NCI-H526 (cell line): ENCODE measurements around the gene SLC17A9.

Experiments
- DNase-seq, 2 experiments: peaks; one replicate each; lab custom pipeline; 2025; lab: John Stamatoyannopoulos, UW

Gene SLC17A9

DNA sequence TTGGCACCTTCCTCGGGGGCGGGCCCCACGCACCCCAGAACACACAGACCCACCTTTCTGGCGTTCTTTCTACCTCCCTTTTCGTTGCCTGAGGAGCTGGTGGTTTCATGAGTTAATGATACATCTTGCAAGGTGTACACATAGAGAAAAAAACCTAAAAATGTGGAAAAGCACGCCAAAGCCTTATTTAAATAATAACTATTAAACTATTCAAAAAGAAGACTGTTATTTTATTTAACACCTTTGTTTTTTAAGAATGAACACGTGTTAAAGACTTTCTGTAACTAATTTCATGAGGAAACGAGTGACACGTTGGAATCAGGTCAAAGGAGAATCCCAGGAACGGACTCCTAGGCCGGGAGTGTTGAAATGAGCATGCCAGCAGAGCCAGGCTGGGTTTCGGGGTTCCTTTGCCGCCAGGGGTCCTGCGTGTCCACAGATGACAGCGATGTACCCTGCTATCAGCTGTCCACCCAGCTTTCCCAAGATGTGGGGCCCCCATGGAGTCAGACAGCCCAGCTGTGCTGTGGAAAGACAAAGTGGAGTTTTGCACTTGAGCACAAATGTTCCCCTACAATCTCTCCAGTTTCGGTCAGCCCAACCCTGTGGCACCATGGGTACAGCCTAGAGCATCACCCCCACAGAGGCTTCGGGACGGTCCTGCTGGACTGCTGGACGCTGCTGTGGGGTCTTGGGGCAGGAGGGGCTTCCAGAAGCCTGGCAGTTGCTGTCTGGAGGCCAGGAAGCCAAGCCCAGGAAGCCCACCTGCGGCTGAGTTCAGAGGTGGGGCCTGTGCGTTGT is 16.1 kb downstream of the SLC17A9 start:
- no peak for DNase-seq

DNA sequence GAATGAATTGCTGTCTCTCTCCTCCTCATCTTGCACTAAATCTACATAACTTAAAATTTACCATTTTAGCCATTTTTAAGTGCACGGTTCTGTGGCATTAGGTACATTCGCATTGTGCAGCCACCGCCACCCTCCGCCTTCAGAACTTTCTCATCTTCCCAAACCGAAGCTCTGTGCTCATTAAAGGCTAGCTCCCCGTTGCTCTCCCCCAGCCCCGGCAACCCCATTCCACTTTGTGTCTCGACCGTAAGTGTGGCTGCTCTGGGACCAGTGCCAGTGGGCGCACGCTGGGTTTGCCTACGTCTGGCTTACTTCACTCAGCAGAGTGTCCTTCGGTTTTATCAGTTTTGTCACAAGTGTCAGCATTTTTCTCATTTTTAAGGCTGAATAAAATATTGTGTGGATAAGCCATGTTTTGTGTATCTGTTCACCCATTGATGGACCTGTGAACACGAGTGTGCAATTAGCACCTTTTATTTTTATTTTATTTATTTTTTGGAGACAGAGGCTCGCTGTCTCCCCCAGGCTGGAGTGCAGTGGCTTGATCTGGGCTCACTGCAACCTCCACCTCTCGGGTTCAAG is 16.8 kb downstream of the SLC17A9 start:
- no peak for DNase-seq

DNA sequence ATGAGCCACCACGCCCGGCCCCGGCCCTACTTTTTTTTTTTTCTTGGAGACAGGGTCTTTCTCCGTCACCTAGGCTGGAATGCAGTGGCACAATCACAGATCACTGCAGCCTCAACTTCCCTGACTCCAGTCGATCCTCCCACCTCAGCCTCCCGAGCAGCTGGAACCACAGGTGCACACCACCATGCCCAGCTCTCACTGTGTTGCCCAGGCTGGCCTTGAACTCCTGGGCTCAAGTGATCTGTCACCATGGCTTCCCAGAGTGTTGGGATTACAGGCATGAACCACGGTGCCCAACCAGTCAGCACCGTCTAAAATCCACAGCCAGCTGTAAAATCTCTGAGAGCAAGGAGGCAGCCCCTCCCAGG is 17.4 kb downstream of the SLC17A9 start:
- no peak for DNase-seq

DNA sequence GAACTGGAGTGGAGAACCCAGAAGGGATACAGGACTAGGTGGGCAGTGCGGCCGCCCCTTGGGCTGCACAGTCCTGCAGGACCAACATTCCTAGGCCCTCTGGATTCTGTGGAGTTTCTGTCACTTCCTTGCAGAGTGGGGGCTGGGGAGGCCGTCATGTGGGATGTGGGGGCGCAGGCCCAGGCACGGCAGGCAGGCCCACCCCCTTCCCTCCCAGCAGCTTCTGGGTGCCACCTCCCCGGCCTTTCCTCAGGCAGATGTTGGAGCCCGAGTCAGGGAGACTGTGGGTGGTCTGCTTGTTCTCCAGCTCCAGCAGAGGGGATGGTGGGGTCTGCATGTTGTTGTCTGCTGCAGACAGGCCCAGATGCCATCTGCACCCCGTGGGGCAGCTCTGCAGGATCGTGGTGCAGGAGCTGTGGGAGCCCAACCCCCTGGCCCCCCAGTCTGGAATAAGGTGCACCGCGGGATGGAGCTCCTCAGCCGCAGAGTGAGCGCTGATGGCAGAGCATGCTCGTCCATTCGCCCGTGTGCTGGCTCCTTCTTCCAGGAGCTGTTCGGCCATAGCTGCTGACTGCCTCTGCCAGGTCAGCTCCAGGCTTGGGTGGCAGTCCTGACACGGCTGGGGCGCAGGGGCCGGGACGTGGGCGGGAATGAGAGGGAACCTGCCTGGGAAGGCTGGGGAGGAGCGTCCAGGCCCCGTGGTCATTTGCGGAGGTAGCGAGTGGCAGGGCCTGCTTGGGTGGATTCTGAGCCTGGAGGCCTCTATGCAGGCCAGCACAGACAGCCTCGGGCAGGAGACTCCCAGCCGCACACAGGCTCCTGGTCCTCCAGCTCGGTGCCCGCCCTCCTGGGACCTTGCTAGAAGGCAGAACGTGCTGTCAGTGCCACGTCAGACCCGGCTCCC is 18.1 kb downstream of the SLC17A9 start:
- no peak for DNase-seq

DNA sequence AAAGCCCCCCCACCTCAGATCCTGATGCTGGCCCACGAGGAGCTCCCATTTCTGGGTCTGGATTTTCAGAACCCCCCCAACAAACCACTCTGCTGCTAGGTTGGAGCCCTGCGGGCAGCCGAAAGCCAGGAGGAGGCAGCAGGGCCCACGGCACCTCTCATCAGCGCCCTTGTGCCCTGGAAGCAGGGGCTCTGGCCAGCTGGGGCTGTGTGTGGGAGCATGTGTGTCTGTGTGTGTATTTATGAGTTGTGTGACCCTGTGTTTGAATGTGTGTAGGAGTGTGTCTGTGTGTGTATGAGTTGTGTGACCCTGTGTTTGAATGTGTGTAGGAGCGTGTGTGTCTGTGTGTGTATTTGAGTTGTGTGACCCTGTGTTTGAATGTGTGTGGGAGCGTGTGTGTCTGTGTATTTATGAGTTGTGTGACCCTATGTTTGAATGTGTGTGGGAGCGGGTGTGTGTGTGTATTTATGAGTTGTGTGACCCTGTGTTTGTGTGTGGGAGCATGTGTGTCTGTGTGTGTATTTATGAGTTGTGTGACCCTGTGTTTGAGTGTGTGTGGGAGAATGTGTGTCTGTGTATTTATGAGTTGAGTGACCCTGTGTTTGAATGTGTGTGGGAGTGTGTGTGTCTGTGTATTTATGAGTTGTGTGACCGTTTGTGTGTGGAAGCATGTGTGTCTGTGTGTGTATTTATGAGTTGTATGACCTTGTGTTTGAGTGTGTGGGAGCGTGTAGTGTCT is 18.9 kb downstream of the SLC17A9 start:
- no peak for DNase-seq

DNA sequence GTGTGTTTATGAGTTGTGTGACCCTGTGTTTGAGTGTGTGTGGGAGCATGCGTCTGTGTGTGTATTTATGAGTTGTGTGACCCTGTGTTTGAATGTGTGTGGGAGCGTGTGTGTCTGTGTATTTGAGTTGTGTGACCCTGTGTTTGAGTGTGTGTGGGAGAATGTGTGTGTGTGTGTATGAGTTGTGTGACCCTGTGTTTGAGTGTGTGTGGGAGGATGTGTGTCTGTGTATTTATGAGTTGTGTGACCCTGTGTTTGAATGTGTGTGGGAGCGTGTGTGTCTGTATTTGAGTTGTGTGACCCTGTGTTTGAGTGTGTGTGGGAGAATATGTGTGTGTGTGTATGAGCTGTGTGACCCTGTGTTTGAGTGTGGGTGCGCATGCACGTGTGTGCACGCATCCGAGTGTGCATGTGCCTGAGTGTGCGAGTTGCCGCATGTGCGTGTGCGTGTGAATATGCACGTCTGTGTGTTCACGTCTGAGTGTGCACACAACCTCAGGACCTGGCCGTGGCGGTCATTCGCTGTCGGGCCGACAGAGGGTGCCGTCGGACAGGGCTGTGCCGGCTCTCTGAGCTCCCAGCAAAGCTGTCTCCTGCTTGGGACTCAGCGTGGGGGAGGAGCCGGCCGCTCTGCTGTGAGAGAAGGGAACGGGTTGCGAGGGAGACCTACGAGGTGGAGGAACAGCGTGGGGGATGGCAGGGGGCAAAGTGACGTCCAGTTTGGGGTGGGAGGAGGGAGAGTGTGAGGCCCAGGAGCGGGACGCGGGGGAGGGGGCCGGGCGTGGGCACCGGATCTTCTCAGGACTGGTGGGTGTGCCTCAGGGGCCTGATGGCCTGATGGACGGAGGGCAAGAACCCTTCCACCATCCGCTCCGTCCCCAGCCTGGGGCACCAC is 19.7 kb downstream of the SLC17A9 start:
- DNase-seq: peak; percentile 69 to 94

DNA sequence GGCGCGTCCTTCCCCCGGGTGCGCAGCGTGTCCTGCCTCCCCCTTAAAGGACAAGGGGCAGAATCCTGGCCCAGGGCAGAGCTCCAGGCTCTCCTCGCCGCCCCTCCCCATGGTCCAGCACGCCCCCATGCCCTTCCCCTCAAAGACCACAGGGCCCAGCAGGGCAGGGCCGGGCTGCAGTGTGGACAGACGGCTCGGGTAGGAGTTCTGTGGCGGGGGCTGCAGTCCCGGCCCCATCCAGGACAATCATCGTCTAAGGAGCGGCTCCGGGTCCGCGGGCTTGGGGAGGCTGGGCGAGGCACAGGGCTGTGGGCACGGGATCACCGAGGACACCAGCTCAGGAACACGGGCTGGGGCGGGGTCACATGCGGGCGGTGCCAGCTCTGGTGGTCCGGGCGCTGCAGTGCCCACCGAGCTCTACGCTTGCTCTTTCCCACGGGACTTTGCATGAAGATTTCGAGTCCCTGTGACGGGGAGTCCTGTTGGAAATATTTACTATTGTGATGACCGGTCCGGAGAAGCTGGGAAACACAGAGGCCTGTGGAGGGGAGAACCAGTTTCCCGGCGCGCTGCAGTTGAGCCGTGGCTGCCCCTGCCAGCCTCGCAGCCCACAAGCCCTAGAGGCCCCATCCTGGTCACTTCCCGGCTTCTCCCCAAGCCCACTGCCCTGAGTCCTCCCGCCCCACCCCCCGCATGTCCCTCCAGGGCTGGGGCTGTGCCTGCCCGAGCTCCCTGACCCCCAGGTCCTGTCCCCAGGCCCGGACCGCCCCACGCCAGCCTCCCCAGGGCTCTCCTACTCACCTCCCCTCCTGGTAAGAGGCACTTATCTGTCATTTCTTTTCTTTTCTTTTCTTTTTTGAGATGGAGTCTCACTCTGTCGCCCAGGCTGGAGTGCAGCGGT is 20.6 kb downstream of the SLC17A9 start:
- DNase-seq: no peak

DNA sequence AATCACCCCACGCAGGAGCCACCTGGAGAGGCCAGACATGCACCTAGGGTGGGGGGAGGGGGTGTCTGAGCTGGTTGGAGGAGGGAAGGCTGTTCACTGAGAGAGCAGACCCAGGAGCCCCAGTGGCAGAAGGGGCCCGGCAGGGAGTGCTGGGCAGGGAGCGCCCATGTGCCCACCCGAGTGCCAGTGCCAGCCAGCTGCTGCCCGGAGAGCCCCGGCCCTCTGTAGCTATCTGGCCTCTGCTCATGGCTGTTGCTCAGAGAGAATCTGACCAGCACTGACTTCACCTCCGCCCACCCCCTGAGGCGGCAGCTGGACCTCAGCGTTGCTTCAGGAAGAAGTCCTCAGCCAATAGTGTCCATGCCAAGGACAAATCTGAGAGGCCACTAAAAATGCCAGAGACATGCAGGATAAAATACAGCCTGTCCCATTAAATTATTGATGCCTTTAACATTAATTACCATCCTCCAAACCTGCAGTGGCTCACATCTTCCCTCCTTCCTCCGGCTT is 22.8 kb downstream of the SLC17A9 start:
- DNase-seq: no peak

DNA sequence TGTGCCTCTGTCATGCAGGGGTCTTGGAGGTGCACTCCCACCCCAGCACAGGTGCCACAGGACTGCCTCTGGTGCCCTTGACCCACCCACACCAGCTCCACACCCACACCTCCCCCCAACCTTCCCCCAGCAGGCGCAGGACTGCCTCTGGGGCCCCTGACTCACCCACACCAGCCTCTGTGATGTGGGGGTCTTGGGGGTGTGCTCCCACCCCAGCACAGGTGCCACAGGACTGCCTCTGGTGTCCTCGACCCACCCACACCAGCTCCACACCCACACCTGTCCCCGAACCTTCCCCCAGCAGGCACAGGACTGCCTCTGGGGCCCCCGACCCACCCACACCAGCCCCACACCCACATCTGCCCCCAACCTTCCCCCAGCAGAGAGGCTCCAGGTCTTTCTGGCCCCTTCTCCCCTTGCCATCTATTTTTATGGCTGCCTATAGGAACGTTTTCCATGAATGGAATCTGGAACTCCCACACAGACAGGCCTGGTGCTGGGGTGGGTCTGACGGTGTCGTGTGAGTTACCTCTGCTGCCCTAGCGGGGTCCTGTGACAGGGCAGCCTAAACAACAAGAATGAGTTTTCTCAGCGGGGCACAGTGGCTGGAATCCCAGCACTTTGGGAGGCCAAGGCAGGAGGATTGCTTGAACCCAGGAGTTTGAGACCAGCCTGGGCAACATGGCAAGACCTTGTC is 23.5 kb downstream of the SLC17A9 start:
- DNase-seq: no peak

DNA sequence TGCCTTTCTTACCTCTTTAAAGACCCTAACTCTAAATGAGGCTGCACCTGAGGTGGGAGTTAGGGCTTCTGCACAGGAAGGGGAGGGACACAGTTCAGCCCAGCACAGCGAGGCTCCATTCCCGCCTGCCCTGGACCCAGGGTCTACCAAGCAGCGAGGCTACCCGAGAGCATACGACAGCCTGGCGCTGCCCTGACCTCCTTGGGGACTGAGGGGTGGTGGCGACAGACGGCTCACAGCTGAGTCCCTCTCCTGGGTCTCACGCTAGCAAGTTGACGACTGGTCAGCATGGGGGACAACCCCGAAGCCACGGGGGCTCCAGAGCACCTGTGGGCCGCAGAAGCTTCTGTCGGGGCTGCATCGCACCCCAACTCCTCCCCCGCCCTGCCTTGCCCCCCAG is 24.4 kb downstream of the SLC17A9 start:
- no peak for DNase-seq

DNA sequence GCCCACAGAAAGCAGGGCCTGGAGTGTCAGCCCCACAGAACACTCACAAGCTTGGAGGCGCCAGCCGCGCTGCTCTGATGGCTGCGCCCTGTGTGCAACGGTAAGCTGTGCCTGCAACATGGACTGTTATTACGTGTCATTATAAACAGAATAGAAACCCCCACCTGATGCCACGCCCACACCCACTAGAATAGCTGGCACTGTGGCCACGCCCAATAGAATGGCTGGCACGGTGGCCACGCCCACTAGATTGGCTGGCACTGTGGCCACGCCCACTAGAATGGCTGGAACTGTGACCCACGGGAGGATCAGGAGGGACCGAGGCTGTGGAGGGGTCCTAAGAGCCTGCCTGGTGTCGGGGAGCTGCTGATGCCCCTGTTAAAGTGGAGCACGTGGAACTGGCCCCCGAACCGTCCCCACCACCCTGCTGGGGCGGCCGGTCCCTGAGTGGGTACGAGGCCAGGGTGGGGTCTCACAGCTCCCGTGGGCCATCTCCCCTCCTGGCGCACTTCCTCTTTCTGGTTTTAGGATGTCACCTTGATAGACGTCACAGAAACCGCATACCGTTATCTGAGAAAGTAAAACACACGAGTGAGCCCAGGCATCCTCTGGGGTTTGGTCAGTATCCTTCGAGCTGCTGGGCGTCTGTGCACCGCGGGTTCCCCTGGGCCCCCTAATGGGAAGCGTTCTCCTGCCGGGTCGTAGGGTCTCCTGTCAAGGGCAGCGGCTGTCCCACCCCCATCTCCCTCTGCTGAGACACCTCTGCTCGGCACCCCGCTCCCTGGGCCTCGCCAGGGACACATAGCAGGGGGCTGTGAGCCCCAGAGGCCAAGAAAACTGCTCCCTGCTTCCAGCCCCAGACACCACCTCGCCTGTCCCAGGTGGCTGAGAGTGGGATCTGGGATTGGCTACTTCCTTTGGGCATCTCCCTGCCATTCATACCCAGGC is 25.4 kb downstream of the SLC17A9 start:
- peak; percentile 39 to 79 for DNase-seq

DNA sequence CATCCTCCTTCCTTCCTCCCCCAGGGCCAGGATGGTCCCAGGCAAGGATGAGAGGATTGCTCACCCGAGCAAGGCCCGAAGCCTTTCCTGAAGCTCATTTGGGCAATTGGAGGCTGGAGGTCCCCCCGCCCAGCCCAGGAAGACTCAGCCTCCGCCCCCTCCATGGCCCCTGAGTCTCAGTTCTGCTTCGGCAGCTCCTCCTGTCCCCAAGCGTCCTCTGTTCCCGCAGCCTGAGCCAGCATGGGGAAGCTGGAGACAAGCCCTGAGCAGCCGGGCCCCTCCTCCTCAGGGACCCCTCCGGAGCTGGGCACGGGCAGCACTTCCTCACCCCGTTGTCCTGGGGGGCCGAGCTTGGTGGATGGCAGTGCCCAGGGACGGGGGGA is 26.0 kb downstream of the SLC17A9 start:
- DNase-seq: no peak

DNA sequence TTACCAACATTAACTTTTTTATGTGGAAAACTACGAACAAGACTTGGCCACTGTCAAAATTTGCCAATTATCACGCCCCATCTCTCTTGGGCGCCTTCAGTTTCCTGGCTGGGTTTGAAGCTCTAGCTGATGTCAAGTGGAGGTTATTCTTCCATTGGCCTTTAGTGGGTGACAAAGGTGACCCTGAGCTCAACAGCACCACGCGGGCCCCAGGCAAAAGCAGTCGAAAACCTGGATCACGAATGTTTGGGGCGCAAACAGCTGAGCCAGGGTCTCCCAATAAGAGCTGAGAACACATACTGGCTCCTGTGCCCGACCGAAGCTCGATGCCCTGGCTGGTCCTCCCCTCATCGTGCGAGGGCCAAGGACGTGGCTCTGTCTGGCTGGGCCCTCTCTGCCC is 26.8 kb downstream of the SLC17A9 start:
- no peak for DNase-seq

DNA sequence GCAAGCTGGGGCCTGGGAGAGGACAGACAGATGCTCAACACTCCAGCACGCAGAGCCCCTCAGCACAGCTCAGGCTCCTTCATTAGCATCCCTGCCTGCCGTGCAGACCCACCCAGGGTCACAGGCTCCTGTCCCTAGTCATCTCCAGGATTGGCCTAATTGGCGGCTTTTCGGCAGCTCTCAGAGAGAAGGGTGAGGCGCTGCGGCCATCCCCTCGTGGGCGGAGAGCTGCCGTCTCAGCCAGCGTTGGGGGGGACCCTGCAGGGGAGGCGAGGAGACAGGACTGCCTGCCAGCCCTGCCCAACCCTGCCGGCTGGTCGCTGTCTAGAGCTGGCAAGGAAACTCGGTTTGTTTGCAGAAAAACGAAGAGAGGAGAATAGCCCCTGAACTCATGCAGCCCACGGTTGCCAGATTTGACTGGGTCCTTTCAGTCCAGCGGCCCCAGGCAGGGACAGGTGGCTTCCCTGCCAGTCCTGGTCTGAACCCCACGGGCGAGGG is 27.4 kb downstream of the SLC17A9 start:
- peak in 1 of 2 experiments; percentile 52 for DNase-seq

DNA sequence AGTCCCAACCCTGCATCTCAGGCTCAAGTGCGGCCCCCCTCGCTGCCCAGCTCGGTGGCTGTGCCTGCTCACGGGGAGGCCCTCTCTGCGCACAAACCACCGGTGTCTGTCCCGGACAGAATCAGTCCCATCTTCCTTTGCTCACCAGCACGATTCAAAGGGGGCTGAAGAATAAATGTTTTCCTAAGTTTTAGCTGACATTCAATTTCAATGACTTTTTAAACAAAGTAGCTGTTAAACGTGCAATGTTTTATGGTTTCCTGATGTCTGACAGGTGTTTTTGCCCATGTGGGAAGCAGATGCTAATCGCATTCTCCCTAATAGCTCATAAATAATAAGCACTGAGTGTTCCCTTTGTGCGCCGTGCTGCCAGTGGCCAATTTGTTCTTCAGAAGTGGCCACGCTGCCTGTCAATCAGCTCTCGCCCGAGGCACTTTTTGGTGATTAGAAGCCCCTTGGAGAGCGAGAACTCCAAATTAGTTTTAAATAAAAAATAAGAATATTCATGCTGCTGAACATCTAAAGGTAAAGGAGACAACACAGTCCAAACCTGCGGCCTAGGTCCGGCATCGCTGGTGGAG is 28.0 kb downstream of the SLC17A9 start:
- peak; percentile 37 to 60 for DNase-seq

DNA sequence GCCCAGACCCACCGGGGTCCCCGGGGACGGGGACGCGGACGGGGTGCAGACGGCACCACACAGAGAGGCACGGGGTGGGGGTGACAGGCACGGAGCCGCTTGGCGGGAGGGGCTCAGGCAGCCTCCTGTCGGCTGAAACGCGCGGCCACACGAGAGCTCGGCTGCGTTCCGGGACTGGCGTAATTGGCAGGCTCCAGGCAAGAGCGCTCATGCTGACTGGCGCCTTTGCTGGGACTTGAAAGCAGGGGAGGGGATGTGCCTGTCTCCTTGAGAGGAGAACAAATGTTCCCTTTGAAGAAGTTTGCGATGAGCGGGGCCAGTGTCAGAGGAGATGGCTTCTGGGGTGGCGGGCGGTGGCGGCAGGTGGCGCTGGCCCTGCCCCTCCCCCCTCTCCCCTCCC is 28.5 kb downstream of the SLC17A9 start:
- peak; percentile 36 to 79 for DNase-seq
